Ecto neural progenitor cell (in vitro differentiated cells): ENCODE results near the gene GNG5.
"Not testable (repeated sequence)": the region's sequence is repeated elsewhere in the genome, so short reads cannot be mapped to it uniquely, and the experiment has no call there.

Experiments used
- DNase-seq: peaks from one replicate; pipeline ENCODE4 v3.0.0-alpha.2; 2018; ENCODE audit warnings: low spot score

The GNG5 gene

DNA sequence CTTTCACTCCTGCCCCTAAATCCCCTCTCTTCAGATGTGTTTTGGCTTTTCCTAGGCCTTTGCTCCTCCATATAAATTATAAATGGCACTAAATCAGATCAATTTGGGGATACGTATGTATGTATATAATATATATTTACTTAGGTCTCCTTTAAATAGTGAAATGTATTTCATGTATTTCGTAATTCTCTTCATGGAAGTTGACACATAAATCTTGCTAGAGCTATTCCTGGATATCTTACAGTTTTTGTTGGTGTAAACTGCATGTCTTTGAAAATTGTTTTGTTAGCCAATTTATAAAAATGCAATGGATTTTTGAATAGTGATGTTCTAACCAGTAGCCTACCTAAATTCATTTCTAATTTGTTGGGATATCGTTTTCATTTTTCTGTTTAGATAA lies 18.3 kb downstream of the GNG5 start:
- DNase-seq: no peak

DNA sequence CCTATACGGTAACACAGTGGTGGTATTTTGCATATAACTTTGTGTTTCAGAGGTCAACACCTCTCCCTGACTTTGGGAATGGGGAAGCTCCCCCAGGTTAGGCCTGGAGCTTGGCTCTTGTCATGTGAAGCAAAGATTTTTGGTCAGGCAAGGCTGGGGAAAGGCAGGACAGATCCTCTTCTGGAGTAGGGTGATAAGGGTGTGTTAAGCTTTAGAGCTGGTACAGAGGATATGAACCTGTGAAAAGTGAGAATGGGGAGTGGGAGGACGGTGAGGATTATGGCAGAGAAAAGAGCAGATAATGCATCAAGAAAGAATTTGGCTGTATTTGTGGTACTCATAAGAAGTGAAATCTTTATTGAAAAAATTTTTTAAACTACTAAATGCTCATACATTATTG lies 25.1 kb downstream of the GNG5 start:
- no peak for DNase-seq

DNA sequence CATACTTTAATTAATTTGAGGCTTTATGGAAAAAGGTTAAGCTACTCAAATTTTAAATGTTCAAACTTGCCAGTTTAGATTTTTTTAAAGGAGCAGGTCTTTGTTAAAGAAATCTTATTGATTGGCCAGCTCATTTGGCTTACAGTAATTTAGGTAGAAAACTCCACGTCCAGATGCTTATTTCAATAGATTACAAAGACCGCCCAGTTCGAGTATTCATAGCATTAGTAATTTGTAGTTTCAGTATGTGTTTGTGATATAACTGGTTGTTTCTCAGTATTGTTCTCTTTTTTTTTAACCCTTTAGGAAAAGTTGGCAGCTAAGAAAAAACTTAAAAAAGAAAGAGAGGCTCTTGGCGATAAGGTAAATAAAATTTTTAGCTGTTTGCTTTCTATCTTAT lies 25.7 kb downstream of the GNG5 start:
- DNase-seq: no peak

DNA sequence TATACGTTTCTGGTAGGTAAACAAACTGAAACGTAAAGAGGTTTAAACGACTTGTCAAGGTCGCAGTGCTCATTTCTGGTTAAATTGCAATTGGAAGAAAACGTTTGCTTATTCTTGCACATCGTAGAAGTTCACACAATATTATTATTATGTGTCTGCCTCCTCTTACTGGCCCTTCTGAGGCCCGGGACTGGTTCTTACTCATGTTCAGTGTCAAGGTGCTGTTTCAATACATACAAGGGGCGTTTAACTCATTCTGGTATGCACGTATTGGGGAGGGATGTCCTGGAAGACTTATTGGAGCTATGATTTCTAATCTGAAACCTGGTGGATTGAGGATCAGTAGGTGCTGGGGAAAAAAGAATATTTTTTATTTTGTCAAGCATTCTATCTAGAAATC lies 26.4 kb downstream of the GNG5 start:
- DNase-seq: no peak

DNA sequence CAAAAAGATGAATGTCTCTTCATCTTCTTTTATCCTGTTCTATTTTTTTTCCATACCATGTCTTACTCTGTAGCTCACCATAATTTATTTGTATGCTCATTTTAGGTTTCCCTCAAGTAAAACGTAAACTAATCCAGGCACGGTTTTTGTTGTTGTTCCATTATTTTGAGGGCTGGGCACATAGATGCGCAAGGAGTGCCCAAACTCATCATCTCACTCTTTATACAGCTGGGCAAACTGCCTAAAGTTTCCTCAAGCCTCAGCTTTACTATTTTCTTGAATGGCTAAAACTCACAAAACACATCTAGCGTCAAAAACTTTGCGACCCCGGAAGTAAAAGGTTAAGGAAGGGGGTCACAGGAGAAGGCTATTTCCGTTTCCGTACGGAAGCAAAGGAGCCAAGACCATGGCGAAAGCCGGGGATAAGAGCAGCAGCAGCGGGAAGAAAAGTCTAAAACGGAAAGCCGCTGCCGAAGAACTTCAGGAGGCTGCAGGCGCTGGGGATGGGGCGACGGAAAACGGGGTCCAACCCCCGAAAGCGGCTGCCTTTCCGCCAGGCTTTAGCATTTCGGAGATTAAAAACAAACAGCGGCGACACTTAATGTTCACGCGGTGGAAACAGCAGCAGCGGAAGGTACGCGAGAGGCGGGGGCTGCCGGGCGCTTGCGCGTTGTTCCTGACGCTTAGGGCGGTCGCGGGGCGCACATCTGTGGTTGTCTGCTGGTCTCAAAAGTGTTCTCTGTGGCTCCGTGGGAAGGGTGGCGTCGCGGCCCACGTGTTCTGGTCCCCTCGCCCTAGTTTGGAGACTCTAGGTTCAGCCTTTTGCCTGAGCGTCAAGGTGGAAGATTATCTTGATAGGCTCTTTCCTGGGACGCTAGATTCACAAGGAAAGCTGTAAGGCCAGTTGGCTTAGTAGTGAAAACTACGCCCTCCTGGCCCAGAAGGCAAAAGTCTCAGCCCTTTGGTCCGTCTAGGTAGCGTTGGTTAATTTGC lies 27.2 kb downstream of the GNG5 start, which contains the start of gene RPF1:
TSS of gene RPF1 (plus strand) at position 391 of the 993 bp plus-strand sequence. CDS start at position 407, 16 bp downstream.
- DNase-seq: peak; percentile 85

DNA sequence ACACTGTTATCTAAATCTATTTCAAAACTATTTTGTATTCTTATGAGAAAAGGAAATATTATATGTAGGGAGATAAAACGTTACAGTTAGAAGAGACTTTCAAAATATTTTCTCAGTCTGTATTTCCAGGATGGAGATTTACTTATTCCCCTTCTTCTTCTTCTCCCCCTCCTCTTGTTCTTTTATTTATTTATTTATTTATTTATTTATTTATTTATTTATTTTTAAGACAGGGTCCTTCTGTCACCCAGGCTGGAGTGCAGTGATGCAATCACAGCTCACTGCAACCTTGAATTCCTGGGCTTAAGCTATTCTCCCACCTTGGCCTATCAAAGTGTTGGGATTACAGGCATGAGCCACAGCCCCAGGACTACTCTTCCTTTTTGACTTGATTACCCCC lies 30.2 kb downstream of the GNG5 start:
- no peak for DNase-seq

DNA sequence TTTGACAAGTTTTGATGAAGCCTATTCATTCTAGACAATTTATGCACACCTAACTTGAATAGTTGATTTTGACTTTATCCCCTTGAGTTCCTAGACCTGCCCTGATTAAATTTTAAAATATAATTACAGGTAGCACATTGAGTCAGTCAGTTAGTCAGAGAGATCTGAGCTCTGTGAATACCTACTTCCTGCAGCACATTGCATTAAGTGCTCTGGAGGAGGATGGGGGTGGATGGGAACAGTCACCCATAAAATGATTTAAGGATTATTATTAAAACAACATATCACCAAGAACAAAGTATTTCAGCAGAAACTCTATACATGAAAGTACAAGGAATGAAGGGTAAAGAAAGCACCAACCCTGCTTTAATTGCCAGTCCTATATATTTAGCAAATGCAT lies 39.1 kb downstream of the GNG5 start:
- no peak for DNase-seq

DNA sequence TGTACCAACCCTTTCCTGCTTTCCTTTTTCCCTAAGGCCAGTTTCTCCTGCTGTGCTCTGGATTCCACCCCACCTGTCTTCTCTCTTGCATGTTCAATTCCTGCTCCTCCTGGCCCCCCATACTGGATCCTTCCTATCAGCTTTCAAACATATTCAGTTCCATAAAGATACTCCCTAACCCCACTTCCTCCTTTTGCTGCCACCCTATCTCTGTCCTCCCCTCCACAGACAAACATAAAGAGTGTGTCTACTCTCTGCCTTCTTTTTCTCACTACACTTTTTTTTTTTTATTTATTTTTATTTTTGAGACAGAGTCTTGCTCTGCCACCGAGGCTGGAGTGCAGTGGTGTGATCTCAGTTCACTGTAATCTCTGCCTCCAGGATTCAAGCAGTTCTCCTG lies 44.3 kb downstream of the GNG5 start:
- DNase-seq: no peak

DNA sequence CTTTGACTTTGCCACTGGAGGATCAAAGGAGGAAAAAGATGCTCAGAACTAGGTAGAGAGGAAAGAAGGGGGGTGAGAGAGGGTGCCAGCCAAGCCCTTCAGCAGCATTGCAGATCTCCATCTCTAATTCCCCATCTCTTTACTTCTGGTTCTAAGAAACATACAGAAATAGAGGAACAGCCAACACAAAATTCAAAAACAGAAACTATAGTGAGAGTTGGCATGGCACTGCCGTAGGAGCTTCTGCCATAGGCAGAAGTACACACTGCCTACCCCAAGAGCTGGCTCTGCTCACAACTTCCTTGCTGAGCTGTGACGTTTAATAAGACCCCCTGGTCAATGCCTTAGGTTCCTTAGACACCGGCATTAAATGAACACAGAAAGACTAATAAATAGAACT lies 53.9 kb downstream of the GNG5 start:
- no peak for DNase-seq

DNA sequence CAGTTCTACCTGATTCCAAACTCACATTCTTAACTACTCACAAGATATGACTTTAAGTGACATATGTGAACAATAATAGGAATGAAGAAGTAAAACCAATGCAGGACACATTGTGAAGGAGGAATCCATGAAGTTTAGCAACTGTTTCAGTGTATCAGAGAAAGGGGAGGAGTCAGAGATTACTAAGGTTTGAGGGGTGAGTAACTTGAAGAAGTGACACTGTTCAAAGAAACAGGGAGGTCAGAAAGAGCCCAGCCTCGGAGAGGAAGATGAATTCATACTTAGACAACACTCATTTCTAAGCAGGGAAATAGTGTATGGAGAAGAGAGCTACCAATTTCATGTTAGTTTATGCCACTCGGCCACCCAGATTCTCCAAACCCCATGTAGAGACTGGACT lies 55.5 kb downstream of the GNG5 start:
- no peak for DNase-seq

DNA sequence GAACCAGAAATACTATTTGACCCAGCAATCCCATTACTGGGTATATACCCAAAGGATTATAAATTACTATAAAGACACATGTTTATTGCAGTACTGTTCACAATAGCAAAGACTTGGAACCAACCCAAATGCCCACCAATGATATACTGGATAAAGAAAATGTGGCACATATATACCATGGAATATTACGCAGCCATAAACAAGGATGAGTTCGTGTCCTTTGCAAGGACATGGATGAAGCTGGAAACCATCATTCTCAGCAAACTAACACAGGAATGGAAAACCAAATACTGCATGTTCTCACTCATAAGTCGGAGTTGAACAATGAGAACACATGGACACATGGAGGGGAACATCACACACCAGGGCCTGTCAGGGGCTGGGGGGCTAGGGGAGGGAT lies 57.7 kb downstream of the GNG5 start:
- not testable (repeated sequence) for DNase-seq
